Skin epidermis (tissue), 12 donors: ENCODE data around the gene HIRIP3.
"Not testable (repeated sequence)": the region's sequence is repeated elsewhere in the genome, so short reads cannot be mapped to it uniquely, and the experiment has no call there.

Experiments used
- H3K27ac ChIP-seq, 21 experiments: fragments of 200-600 bp; sonication (generic) in 11 of 21; one replicate each; pipeline ENCODE4 v1.5.0; 2020; ENCODE audit warnings: mild to moderate bottlenecking in 3 of 21, inconsistent platforms in 2 of 21, moderate library complexity in 2 of 21
- H3K4me3 ChIP-seq, 7 experiments: fragments of 200-600 bp; sonication (generic) in 2 of 7; one replicate each; pipeline ENCODE4 v1.5.0; 2020; ENCODE audit warnings: inconsistent platforms in 2 of 7, mild to moderate bottlenecking in 2 of 7, moderate library complexity in 1 of 7

HIRIP3 gene, protein sequence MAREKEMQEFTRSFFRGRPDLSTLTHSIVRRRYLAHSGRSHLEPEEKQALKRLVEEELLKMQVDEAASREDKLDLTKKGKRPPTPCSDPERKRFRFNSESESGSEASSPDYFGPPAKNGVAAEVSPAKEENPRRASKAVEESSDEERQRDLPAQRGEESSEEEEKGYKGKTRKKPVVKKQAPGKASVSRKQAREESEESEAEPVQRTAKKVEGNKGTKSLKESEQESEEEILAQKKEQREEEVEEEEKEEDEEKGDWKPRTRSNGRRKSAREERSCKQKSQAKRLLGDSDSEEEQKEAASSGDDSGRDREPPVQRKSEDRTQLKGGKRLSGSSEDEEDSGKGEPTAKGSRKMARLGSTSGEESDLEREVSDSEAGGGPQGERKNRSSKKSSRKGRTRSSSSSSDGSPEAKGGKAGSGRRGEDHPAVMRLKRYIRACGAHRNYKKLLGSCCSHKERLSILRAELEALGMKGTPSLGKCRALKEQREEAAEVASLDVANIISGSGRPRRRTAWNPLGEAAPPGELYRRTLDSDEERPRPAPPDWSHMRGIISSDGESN

DNA sequence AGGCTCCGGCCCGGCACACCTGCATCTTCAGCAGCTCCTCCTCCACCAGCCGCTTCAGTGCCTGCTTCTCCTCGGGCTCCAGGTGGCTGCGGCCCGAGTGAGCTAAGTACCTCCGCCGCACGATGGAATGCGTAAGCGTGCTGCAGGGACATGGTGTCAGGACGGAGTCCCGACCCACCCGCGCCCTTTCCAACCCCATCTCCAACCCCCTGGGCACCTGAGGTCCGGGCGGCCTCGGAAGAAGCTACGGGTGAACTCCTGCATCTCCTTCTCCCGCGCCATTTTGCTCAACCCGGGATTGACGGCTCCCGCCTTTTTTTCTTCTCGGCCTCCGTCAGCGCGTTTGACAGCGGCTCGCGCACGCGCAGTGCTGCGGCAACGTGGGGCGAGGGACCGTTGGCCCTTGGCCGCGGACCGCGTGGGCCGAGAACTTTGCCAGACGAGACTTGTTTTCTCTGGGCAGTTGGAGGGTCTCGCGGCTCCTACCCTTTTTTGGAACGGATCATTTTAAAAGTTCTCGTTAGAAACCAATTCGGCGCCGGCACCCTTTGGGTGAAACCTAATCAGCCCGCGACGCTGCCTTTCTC, at the start of gene HIRIP3:
Gene HIRIP3, minus strand, starts transcription at position 294 of the 587 bp plus-strand sequence. Its CDS starts 12 bp downstream, at position 282.
- Histone ChIP-seq H3K4me3 (peak within 1 kb of the TSS; percentile 70 to 90 (median 80)), H3K27ac (peak within 1 kb of the TSS; percentile 70 to 98 (median 94))

DNA sequence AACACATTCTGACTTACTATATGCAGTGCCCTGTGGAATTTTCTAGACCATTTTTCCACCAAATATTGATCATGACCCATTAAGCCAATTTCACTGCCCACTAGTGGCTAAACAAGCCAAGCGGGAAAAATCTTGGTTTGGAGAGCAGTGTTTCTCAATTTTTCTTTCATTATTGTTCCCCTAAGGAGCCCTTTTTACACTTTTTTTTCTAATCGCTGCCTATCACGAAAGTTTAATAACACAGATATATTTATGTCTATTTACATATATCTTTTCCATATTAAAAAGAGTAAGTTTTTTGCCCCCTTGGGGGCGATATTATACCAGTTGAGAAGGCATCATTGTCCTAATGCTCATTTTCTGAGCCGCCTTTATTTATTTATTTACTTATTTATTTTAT, 46.4 kb upstream of the HIRIP3 start:
- Histone ChIP-seq H3K4me3 (no peak overlapping the region), H3K27ac (no peak overlapping the region)

DNA sequence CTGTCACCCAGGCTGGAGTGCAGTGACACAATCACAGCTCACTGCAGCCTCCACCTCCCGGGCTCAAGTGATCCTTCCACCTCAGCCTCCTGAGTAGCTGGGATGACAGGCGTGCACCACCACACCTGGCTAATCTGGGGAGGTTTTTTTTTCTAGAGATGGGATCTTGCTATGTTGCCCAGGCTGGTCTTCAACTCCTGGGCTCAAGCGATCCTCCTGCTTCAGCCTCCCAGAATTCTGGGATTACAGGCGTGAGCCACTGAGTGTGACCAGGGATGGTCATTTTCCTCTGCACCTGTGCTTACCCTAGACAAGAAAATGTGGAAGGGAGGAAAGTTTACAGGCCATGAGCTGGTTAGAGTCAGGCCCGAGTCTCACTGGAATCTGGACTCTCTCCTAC, 45.3 kb upstream of the HIRIP3 start:
- not testable (repeated sequence) for H3K4me3 ChIP-seq

DNA sequence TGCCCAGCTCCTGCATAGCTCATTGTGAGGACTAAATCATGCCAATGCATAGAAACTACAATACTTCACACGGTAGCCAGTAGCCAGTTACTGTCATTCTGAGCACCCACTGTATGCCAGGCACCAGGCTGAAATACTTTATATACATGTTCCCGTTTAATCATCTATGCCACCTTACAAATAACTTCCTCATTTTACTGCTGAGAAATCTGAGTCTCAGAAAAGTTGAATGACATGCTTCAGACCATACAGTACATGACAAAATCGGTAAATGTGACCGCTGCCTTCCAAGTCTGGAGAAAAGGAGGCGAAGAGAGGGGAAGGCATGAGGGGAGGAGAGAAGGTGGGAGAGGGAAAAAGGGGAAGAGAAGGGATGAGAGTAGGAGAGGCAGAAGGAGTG, 44.8 kb upstream of the HIRIP3 start:
- Histone ChIP-seq H3K4me3 (no peak overlapping the region), H3K27ac (no peak overlapping the region)

More for the DNA sequence above, 45.3 kb upstream of the HIRIP3 start:
- H3K27ac ChIP-seq = not testable (repeated sequence)

DNA sequence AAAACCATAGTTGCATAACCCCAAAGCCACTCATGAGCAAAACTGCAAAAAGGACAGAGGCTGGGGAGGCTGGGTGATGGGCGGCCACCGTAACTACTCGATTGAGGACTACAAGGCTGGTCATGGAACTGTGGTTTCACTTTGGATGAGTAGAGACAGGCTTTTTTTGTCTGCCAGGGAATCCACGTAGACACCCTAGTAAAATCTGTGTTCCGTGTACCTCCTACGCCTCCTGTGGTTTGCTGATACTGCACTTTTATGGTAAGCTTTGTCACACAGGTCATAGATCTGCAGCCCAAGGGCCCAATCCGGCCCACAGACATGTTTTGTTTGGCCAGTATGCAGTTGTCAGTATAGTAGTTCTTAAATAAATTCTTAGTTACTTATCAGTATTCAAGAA, 37.9 kb upstream of the HIRIP3 start:
- Histone ChIP-seq H3K27ac (no peak overlapping the region), H3K4me3 (no peak overlapping the region)

DNA sequence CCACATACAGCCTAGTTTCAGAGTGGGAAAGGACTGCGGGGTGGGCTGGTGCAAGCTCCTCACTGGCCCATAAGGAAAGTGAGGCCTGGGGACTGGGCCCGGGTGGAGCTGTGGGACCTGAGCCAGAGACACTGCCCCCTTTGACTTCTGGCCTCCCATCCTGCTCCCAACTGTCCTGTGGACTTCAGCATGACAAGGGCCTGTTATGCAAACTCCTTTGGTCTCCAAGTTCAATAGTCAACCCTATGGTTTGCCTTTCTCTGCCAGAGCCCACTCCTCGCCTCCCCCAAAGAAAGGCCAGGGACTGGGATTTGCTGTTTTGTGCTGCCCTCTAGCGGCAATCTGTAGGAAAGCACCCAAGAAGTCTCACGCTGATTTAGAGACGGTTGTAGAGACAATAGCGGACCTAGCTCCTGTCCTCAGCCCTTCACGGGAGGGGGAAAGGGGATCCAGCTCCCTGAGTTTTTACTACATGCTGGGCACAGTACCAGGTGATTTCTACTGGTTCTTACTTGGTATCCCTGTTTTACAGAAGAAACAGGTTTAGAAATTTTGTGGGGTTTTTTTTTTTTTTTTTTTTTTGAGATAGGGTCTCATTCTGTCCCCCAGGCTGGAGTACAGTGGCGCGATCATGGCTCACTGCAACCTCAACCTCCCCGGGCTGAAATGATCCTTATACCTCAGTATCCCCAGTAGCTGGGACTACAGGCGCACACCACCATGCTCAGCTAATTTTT, 36.8 kb upstream of the HIRIP3 start:
- Histone ChIP-seq H3K4me3 (no peak overlapping the region), H3K27ac (no peak overlapping the region)

DNA sequence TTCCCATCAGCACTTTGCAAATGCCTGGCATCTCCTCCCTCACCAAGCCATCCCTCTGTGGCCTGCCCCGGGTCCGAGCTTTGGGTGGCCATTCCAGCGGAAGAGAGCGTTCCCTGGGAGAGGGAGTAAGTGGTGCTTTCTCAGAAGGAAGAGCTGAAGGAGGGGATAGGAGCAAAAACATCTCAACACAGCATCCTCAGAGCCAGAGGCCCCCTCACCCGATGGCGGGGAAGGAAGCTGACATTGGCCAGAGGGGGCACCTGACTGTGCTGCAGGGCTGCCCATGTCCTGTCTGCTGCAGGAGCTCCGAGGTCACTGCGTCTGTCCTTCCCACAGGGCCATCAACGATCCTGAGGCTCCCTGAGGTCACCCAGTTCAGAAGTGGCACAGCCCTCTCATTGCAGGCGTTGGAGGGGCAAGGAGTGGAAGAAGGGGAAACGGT, 36.1 kb upstream of the HIRIP3 start:
- Histone ChIP-seq H3K27ac (no peak overlapping the region), H3K4me3 (no peak overlapping the region)

DNA sequence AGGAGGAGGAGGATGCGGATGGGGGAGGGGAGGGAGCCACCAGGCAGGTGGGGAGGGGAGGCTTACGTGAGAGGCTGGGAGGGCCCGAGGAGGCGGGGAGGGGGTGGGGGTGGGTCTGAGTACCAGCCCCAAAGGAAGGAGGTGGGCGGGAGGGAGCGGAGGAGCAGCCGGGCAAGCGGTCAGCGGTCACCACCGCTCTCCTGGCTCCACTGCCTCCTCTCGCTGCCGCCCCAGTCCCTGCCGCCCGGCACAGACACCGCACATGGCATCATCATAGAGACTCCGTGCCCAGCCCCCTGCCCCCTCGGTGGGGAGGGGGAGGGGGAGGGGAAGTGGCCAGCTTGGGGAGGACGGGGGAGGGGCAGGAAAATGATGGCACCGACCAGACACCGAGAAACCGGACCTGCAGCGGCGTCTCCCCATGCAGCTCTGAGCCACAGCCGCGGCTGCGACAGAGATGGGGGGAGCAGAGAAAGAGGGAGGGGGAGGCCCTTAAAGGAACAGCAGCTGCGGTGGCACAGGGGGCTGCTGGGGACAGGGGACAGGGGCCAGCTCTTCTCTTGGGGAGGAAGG, 35.5 kb upstream of the HIRIP3 start, which contains the start of gene TLCD3B:
Gene TLCD3B, minus strand, starts transcription at position 431 of the 573 bp plus-strand sequence. CDS start 744 bp downstream, outside the sequence.
- no peak within 1 kb of the TSS for H3K4me3 ChIP-seq

DNA sequence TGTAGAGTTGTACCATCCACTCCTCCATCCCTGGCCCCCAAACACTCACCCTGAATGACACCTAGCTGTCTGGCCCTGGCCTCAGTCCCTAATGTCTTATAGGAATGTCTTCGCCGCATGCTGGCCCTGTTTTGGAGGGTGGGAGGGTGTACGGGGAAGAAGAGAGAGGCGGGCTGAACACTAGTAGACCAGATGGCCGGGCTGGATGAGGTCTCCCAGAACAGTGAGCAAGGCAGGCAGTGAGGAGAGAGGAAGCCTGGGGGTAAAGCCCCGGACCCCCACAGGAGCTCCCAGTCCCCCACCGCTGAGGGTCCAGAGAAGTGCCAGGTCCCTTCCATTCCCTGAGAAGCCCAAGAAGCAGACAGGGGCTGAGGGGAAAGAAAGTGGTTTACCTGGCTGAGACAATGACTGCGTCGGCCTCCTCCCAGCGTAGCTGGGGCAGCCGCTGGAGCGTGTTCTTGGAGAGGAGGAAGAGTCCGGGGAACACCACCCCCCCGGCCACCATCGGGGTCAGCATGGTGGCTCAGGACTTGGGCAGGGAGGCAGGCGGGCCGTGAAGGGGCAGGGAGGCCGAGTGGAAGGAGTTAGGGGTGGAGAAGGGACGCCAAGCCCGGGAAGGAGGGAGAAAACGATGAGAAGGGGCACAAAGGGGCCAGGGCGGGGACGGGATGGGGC, 34.7 kb upstream of the HIRIP3 start:
- Histone ChIP-seq H3K4me3 (no peak overlapping the region), H3K27ac (no peak overlapping the region)

More for the DNA sequence above, 35.5 kb upstream of the HIRIP3 start, which contains the start of gene TLCD3B:
- no peak within 1 kb of the TSS for H3K27ac ChIP-seq

DNA sequence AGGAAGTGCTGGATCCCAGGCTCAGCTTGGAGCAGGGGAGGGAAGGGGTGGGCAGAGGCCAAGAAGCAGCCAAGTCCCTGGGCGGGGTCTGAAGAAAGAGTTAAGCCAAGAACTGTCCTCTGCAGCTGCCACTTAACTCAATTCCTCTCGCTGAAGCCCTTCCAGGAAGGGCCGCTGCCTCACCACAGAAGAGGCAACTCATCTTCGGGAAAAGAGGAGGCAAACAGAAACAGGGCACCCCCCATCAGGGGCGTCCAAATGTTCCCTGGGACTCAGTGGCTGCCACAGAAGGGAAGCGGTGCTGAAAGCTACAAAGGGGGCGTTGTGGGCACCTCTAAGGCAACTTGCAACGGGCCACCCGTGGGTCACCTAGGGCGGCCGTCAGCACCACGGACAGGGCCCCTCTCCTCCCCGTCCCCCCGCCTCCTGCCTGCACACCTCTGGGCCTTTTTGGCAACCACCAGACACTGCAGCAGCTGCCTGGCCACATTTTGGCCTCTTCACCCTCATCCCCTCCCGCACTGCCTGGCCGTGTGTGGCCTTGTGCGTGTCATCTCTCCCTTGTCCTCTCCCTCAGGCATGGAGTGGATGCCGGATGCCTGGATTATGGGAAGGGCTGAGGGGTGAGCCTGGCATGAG, 33.1 kb upstream of the HIRIP3 start:
- no peak overlapping the region for H3K27ac ChIP-seq
- no peak overlapping the region for H3K4me3 ChIP-seq

DNA sequence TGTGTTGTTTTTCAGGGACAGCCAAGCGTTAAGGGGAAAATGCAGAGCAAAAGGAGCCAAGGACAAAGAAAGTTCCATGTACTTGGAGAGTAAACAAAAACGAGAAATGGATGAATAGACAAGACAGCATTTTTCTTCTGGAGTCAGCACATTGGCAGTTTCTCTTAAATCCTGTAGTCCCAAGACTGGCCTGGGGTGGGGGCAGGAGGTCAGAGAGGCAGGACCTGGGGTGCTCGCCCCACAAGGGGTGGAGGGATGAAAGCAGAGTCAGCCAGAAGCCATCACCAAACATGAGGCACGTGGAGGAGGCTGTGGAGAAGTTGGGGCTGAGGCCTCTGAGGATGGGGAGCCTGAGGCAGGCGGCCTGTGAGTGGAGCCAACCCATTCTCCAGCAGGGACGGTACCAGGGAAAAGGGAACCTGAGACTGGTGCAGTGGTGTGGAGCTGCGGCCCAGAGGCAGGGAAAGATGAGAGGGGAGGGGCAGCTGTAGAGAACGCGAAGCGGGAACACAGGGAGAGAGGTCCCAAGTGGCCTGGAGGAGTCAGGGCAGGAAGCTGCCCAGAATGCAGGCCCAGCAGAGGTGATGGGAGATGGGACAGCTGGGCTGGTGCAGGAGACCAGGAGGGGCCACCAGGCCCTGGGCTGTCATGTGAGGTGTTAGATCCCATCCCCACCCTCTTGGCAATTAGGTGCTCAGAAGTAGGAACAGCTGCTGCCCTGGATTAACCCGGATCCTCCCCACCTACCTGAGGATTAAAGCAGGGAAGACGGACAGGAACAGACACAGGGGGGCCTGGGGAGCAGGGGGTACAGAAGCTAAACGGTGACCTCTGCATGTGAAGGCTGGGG, 32.4 kb upstream of the HIRIP3 start:
- Histone ChIP-seq H3K4me3 (no peak overlapping the region), H3K27ac (no peak overlapping the region)

DNA sequence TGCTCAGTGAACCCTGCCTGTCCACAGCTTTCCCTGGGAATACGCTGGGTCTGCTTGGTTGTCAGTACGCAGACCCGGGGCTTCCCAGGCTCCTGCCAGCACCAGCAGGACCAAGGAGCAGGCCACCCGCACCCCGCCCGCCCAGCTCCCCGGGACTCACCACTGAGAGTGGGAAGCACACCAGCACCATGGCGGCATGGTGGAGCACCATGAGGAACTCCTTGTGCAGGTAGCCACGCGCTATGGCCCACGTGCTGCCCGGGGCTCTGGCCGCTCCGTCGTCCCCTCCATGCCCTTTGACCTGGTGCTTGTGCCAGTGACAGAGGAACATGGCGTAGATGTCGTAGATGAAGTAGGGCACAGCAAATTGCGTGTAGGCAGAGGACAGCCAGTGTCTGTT, 31.0 kb upstream of the HIRIP3 start:
- Histone ChIP-seq H3K4me3 (no peak overlapping the region), H3K27ac (no peak overlapping the region)

DNA sequence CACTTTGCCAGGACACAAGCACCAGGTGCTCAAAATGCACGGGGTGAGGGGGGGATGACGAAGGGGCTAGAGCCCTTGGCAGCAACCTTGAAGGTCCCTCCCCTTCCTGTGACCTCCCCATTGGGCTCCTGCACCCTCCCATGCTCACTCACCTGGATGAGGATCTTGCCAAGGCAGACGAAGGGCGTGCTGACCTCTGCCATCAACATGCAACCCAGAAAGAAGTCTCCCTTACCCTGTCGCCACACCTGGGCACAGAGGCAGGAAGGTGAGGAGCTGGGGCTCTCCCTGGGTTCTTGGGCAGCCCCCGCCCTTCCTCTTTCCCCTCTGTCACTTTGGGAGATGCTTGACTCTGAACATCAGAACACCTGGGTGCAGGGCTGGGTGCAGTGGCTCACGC, 30.2 kb upstream of the HIRIP3 start:
- H3K4me3 ChIP-seq = no peak overlapping the region
- H3K27ac ChIP-seq = no peak overlapping the region

DNA sequence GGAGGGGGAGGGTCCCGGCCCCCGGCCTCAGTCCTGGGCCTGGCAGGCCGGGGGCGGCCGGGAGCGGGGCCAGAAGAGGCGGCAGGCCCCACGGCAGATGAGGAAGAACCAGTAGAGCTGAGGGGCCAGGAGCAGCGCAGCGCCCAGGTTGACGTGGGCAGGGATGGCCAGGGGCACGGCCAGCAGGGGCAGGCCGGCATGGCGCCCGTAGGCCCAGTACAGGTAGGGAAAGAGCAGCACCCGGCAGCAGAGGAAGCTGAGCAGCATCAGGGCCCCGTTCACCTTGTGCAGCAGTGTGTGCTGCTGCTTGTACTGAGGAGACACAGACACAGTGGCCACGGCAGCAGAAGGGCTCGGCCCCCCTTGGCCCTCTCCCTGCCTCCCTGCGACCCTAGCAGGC, 29.7 kb upstream of the HIRIP3 start:
- Histone ChIP-seq H3K27ac (no peak overlapping the region), H3K4me3 (no peak overlapping the region)

DNA sequence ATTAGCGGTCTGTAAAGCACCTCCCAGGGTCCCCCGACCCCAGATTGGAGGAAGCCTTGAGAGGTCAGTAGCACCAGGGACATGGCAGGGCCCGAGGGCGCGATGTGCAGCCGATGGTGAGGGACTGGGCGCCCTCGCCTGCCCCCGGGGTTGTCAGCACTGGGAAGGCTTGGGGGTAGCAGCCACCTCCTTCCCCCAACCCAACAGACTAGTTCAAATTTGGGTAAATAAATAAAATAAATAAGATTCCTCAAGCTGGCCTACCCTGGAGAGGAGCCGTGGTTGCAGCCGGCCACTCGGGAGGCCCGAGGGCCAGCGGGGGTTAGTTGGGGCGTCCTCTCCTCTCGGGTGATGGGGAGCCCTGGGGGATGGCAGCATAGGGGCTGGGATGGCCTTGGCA, 29.0 kb upstream of the HIRIP3 start:
- H3K4me3 ChIP-seq = no peak overlapping the region
- no peak overlapping the region for H3K27ac ChIP-seq

DNA sequence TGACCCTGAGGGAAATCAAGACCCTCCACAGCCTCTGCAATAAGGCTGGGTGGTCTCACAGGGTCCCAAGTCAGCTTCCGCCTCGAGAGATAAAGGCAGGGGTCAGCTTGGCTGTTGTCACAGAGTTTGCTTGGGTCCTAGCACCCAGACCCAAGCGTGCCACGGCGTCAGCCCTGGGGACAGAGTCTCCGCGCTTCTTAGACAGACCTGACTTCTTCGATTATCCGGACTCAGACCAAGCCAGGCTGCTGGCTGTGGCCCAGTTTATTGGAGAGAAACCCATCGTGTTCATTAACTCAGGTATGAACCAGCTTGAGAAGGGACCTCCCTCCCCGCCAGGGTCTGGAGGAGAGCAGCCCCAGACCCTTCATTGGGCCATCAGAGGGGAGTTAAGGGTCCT, 28.2 kb upstream of the HIRIP3 start:
- Histone ChIP-seq H3K4me3 (no peak overlapping the region), H3K27ac (no peak overlapping the region)

DNA sequence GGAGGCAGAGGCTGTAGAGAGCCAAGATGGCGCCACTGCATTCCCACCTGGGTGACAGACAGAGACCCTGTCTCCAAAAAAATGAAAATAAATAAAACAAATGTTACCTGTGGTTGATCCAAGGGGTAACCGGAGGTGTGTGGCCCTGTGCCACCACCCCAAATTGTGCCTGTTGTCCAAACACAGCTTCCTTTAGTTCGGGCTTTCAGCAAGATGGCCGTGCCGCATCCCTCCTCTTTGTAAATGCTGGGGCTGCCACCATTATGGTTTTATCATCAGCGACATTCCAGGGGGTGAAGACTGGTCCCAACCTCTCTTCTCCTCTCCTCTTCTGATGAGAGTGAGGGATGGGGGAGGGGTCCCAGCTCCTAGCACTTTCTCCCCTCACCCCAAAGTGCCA, 27.5 kb upstream of the HIRIP3 start, which contains the start of gene C16orf92:
Gene C16orf92, plus strand, starts transcription at position 312 of the 400 bp plus-strand sequence. CDS start 143 bp downstream, outside the sequence.
- Histone ChIP-seq H3K27ac (no peak within 1 kb of the TSS), H3K4me3 (no peak within 1 kb of the TSS)

DNA sequence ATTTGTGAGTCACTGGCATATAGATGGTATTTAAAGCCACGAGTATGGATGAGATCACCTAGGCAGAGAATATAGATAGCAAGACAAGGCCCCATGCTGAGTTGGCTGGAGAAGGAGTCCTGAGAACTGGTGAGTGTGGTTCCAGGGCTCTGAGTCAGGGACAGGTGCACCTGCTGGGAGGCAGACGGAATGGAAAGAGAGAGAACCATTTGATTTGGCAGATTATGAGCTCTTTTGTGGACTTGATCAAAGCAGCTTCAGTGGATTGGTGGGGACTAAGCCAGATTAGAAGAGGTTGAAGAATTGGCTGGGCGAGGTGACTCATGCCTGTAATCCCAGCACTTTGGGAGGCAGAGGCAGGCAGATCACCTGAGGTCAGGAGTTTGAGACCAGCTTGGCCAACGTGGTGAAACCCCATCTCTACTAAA, 23.3 kb upstream of the HIRIP3 start:
- H3K27ac ChIP-seq = no peak overlapping the region

More for the DNA sequence above, 23.3 kb upstream of the HIRIP3 start:
- no peak overlapping the region for H3K4me3 ChIP-seq
